Measurements from ENCODE around the gene INAVA. TPM values are rescaled to one million over a fixed set of nuclear protein-coding genes. Genes with fewer than 3 reads are reported as not detected.

The INAVA gene
- total and polyA plus RNA-seq, 2 donors (not counting 1 experiment from before 2014, with no cell fraction given): 0.06 to 0.34 TPM

DNA sequence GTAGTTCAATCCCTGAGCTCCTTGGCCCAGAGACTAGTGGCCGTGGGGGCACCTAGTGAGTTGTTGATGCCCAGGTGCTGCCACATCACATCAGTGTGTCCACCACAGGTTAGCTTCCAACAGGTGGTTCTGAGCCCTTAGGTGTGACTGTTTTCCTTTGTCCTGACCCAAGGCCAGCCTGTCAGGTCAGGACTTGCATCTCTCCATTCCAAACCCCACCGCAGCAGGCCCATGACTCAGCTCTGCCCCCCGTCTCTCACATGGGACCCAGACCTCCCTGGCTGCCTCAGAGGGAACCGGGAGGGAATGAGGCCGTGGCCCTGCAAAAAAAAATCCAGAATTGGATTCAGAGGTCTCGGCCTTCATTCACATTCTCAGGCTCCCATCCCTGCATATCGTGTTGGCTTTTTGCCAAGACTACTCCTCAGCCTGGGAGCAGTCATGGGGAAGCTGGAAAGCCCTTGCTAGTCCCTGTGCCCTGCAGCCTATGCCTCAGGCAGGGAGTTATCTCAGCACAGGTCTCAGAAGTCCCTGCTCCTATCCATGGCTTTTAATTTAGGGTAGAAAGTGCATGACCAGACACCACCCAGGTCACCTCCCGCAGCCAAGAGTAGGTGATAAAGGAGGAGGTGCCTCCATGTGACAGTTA is 7.2 kb downstream of the INAVA start:
- Histone ChIP-seq H3K9ac (ENCODE audit: low read length) (no peak overlapping the region), H3K4me2 (replicated peaks; ENCODE audit: low read depth, low read length, poor library complexity, severe bottlenecking) (no peak overlapping the region)

DNA sequence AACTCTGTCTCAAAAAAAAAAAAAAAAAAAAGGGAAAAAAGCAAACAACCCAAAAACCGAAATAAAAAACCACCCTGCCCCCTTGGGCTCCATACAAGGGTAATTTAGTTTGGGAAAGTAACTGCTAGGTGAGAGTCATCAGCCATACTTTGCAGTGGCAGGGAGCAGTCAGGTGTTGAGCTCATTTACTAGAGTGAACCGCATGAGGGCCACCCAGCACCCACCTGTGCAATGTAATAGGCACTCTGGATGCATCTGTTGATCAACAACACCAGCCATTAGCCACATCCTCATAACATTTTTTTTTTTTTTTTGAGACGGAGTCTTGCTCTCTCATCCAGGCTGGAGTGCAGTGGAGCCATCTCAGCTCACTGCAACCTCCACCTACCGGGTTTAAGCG is 9.1 kb downstream of the INAVA start:
- ATAC-seq (ENCODE audit: low read depth) (no peak), DNase-seq (no peak)
- H3K4me3 Mint-ChIP-seq: no peak overlapping the region
- Histone ChIP-seq H3K27ac (ENCODE audit: low read length in 2 of 2) (no peak overlapping the region), H3K4me2 (replicated peaks; ENCODE audit: low read depth, low read length, poor library complexity, severe bottlenecking) (no peak overlapping the region), H3K36me3 (replicated peaks in 1 of 2; ENCODE audit: control extremely low read depth in 1 of 2, control insufficient read depth in 1 of 2, extremely low read depth in 1 of 2, insufficient read depth in 2 of 2, low read length in 1 of 2) (no peaks in the 10 kb centered on the region), H3K27me3 (replicated peaks in 1 of 4; ENCODE audit: control extremely low read depth in 1 of 4, control insufficient read depth in 3 of 4, insufficient read depth in 4 of 4, low read length in 3 of 4) (no peaks in the 10 kb centered on the region), H2AFZ (ENCODE audit: insufficient read depth, low read depth, low read length, poor library complexity, severe bottlenecking) (no peak overlapping the region), H3K4me1 (ENCODE audit: control insufficient read depth in 2 of 2, insufficient read depth in 2 of 2, low read length in 2 of 2) (peaks cover 0 to 6% of the 10 kb centered on the region in 2 donors), H3K9ac (ENCODE audit: low read length) (no peak overlapping the region), H4K20me1 (ENCODE audit: control insufficient read depth, insufficient read depth, low read length, poor library complexity, severe bottlenecking) (no peaks in the 10 kb centered on the region), H3K9me3 (ENCODE audit: control extremely low read depth in 1 of 3, control insufficient read depth in 2 of 3, insufficient read depth in 1 of 3, low read length in 2 of 3) (no peaks in the 10 kb centered on the region), H3K79me2 (ENCODE audit: control insufficient read depth, insufficient read depth, low read length) (no peaks in the 10 kb centered on the region), H3K4me3 (ENCODE audit: control extremely low read depth in 1 of 5, extremely low read depth in 1 of 5, insufficient read depth in 1 of 5, low read depth in 2 of 5, low read length in 4 of 5) (no peak overlapping the region)
- no peak overlapping the region for H3K27ac Mint-ChIP-seq
- intact Hi-C loops (cut with micrococcal nuclease): no loop called here
- TF ChIP-seq, protein P1, sequence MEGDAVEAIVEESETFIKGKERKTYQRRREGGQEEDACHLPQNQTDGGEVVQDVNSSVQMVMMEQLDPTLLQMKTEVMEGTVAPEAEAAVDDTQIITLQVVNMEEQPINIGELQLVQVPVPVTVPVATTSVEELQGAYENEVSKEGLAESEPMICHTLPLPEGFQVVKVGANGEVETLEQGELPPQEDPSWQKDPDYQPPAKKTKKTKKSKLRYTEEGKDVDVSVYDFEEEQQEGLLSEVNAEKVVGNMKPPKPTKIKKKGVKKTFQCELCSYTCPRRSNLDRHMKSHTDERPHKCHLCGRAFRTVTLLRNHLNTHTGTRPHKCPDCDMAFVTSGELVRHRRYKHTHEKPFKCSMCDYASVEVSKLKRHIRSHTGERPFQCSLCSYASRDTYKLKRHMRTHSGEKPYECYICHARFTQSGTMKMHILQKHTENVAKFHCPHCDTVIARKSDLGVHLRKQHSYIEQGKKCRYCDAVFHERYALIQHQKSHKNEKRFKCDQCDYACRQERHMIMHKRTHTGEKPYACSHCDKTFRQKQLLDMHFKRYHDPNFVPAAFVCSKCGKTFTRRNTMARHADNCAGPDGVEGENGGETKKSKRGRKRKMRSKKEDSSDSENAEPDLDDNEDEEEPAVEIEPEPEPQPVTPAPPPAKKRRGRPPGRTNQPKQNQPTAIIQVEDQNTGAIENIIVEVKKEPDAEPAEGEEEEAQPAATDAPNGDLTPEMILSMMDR (IDR thresholded peaks at IDR 0.05): no peak
- TF ChIP-seq EZH2 (IDR thresholded peaks at IDR 0.05; ENCODE audit: borderline replicate concordance, insufficient read depth, low read depth, low read length, poor library complexity, severe bottlenecking): no peak
- ChIA-PET POLR2A (no interaction called here), CTCF (interaction anchor here (0.7 kb wide), 1 partner anchor 15 kb away, joined by 3 read pairs; no protein-coding TSS in a partner anchor)
- WGBS (ENCODE audit: insufficient coverage): 96% methylated on average over 3 of the region's 5 CpGs
- H3K27me3 Mint-ChIP-seq: no peaks in the 10 kb centered on the region
- H3K9me3 Mint-ChIP-seq (ENCODE audit: insufficient read depth): no peaks in the 10 kb centered on the region
- H3K4me1 Mint-ChIP-seq: peaks cover 6% of the 10 kb centered on the region

More for the DNA sequence above, 7.2 kb downstream of the INAVA start:
- no peaks in the 10 kb centered on the region for H4K20me1 ChIP-seq (ENCODE audit: control insufficient read depth, insufficient read depth, low read length, poor library complexity, severe bottlenecking)
- H3K36me3 ChIP-seq (replicated peaks in 1 of 2; ENCODE audit: control extremely low read depth in 1 of 2, control insufficient read depth in 1 of 2, extremely low read depth in 1 of 2, insufficient read depth in 2 of 2, low read length in 1 of 2): no peaks in the 10 kb centered on the region
- peaks cover 9% of the 10 kb centered on the region for H3K4me1 Mint-ChIP-seq
- DNase-seq (no peak), ATAC-seq (ENCODE audit: low read depth) (no peak)
- H3K4me1 ChIP-seq (ENCODE audit: control insufficient read depth in 2 of 2, insufficient read depth in 2 of 2, low read length in 2 of 2): peaks cover 0 to 6% of the 10 kb centered on the region in 2 donors
- no peaks in the 10 kb centered on the region for H3K27me3 Mint-ChIP-seq
- H3K9me3 Mint-ChIP-seq (ENCODE audit: insufficient read depth): no peaks in the 10 kb centered on the region
- POLR2A ChIA-PET: no interaction called here
- intact Hi-C loops (cut with micrococcal nuclease): no loop called here
- no peak overlapping the region for H3K27ac ChIP-seq (ENCODE audit: low read length in 2 of 2)
- TF ChIP-seq, protein P1 (IDR thresholded peaks at IDR 0.05): no peak
- no peak overlapping the region for H2AFZ ChIP-seq (ENCODE audit: insufficient read depth, low read depth, low read length, poor library complexity, severe bottlenecking)
- no peak overlapping the region for H3K4me3 Mint-ChIP-seq
- CTCF ChIA-PET: no interaction called here
- no peaks in the 10 kb centered on the region for H3K27me3 ChIP-seq (replicated peaks in 1 of 4; ENCODE audit: control extremely low read depth in 1 of 4, control insufficient read depth in 3 of 4, insufficient read depth in 4 of 4, low read length in 3 of 4)
- H3K4me3 ChIP-seq (ENCODE audit: control extremely low read depth in 1 of 5, extremely low read depth in 1 of 5, insufficient read depth in 1 of 5, low read depth in 2 of 5, low read length in 4 of 5): no peak overlapping the region
- H3K27ac Mint-ChIP-seq: no peak overlapping the region
- WGBS (ENCODE audit: insufficient coverage): 83% methylated on average over 8 of the region's 8 CpGs
- H3K79me2 ChIP-seq (ENCODE audit: control insufficient read depth, insufficient read depth, low read length): no peaks in the 10 kb centered on the region
- H3K9me3 ChIP-seq (ENCODE audit: control extremely low read depth in 1 of 3, control insufficient read depth in 2 of 3, insufficient read depth in 1 of 3, low read length in 2 of 3): no peaks in the 10 kb centered on the region
